Measurements from ENCODE around the gene ZMPSTE24. TPM values are rescaled to one million over a fixed set of nuclear protein-coding genes. Genes with fewer than 3 reads are reported as not detected.

ZMPSTE24 gene
- total and polyA plus RNA-seq, 10 of the 15 experiments (the other 5 are each of a cell fraction or from before 2014, with no cell fraction given) = 21.5 to 84.4 (median 43.6) TPM

GRCh38 chr1:40302475-40302874, 44.4 kb downstream of the ZMPSTE24 start:
- FAIRE-seq (no peak), ATAC-seq (no peak), DNase-seq (ENCODE audit: low read depth, low spot score) (no peak)
- POLR2A ChIA-PET = no interaction called here
- in situ Hi-C loops (cut with MboI) = no loop called here
- Histone ChIP-seq H3K36me3 (ENCODE audit: control insufficient read depth in 2 of 2, insufficient read depth in 2 of 2, low read length in 1 of 2) (peaks cover 0 to 2% of the 10 kb centered on the region in 2 experiments; a peak in 2 of 4 replicates), H3K9ac (ENCODE audit: control insufficient read depth, insufficient read depth, low read length) (no peak overlapping the region), H2AFZ (ENCODE audit: control insufficient read depth, low read depth, low read length) (no peak overlapping the region), H3K4me1 (ENCODE audit: control insufficient read depth, insufficient read depth, low read length) (no peaks in the 10 kb centered on the region), H3K27me3 (replicated peaks in 1 of 2; ENCODE audit: control insufficient read depth in 2 of 2, insufficient read depth in 2 of 2, low read length in 1 of 2) (no peaks in the 10 kb centered on the region), H3K4me2 (ENCODE audit: control insufficient read depth, insufficient read depth) (no peak overlapping the region), H3K4me3 (no peak overlapping the region), H3K79me2 (ENCODE audit: control insufficient read depth, insufficient read depth, low read length) (no peaks in the 10 kb centered on the region), H3K27ac (ENCODE audit: control insufficient read depth, insufficient read depth) (no peak overlapping the region), H4K20me1 (ENCODE audit: control insufficient read depth, insufficient read depth) (no peaks in the 10 kb centered on the region), H3K9me3 (replicated peaks; ENCODE audit: control insufficient read depth, insufficient read depth, low read length) (no peaks in the 10 kb centered on the region)
- intact Hi-C loops (cut with micrococcal nuclease; ENCODE audit: unreplicated experiment) = no loop called here
- BruUV-seq (replicated peaks) = no TSS peak
- RAD21 ChIA-PET (ENCODE audit: unreplicated experiment) = no interaction called here
- TF ChIP-seq REST (IDR thresholded peaks at IDR 0.05; ENCODE audit: low read depth, low read length) (no peak), NFIC (IDR thresholded peaks at IDR 0.05; ENCODE audit: low read depth, low read length) (no peak), USF2 (IDR thresholded peaks at IDR 0.05; ENCODE audit: borderline replicate concordance, low read depth, low read length) (no peak), MYC (IDR thresholded peaks at IDR 0.05; ENCODE audit: insufficient read depth, insufficient read length, insufficient replicate concordance, low read length, severe bottlenecking) (no peak), SUZ12 (IDR thresholded peaks at IDR 0.05; ENCODE audit: unreplicated experiment) (no peak)
- SMC1A ChIA-PET (ENCODE audit: uncharacterized antibody, unreplicated experiment) = no interaction called here
- 98% methylated on average over 9 of the region's 13 CpGs for WGBS (ENCODE audit: insufficient coverage, insufficient replicate concordance, low lambda C conversion rate, missing lambda C conversion rate)
- CTCF ChIA-PET = no interaction called here
